ENCODE data around the gene ARRDC4.

The ARRDC4 gene, protein sequence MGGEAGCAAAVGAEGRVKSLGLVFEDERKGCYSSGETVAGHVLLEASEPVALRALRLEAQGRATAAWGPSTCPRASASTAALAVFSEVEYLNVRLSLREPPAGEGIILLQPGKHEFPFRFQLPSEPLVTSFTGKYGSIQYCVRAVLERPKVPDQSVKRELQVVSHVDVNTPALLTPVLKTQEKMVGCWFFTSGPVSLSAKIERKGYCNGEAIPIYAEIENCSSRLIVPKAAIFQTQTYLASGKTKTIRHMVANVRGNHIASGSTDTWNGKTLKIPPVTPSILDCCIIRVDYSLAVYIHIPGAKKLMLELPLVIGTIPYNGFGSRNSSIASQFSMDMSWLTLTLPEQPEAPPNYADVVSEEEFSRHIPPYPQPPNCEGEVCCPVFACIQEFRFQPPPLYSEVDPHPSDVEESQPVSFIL

DNA sequence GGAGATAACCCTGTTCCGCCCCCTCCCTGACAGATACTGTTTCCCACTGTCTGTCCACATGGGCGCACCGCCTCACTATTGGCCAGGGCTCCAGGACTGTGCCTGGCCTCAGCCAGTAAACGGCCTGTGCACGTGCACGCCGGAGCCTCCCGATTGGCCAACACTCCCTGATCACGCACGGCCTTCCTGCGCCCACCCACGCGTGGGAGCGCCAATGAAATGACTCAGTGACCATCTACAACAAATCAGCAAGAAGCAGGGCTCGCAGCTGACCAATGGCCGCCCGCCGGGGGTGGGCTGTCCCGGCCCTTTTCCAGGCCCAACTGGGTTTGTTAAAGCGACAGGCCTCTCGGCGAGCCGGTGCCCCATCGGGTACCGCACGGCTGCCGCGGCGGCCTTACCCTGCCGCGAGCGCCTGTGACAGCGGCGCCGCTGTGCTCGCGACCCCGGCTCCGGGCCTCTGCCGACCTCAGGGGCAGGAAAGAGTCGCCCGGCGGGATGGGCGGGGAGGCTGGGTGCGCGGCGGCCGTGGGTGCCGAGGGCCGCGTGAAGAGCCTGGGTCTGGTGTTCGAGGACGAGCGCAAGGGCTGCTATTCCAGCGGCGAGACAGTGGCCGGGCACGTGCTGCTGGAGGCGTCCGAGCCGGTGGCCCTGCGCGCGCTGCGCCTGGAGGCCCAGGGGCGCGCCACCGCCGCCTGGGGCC lies at the start of gene ARRDC4:
Gene ARRDC4 (plus strand): TSS at position 340 of the 703 bp plus-strand sequence. CDS start 159 bp downstream, at position 499.
- DNase-seq (ENCODE audit: low read depth) = peak; percentile 100

DNA sequence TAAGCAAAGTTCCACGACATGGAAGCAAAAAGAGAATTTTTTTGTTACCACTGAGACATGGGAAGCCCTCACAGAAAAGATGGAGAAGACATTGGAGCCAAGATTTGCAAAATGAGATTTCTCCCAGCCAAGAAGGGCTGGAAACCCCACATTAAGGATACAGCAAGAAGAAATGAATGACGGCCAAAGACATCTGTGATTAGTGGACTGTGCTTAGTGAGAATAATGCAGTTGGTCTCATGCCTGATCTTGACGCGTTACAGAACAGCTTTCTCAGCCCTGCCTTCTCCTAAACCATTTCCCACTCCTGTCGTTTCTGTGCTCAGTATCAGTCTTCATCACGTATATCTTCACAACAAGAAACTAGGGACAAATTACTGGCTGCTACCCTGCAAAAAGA lies 45.8 kb upstream of the ARRDC4 start:
- no peak for DNase-seq (ENCODE audit: low read depth)

DNA sequence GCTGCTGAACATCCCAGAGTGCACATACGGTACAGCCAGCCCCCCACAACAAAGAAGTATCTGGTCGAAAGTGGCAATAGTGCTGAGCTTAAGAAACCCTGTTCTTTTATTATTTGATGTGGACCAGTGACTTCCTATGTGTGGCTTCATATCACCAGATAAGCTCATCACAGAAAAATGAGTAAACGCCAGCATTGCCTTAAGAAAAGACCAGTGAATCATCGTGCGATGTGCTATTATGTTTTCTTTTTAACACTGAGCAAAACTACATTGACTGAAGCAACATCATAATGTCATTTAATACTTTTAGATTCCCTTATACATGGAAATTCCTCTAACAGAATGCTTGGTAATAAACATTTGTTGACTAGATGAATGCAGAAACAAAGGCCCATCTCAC lies 45.2 kb upstream of the ARRDC4 start:
- no peak for DNase-seq (ENCODE audit: low read depth)

DNA sequence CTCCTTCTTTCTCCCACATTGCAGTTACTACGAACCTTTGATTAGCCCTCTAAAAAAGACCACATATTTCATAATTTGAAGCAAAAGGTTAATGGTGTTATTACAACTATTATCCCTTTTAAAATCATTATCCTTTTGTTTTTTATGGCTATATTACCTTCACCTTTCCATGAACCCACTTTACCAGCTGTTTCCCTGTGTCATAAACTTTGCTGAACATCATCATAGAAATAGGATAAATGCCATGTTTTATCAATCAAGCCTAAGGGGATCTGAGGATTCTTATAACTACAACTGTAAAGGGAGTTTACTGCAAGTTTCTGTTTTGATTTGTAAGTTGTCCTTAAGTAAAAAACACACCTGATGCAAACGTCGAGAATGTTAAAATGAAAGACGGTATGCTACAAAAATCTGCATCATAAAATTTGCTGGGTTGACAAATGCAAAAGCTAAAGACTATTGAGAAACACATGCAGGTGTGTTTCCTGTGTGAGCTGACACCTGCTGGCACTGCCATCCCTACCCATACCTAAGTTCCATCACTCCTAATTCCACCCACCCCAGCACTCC lies 39.1 kb upstream of the ARRDC4 start:
- DNase-seq (ENCODE audit: low read depth) = no peak

- DNase-seq (ENCODE audit: low read depth) = no peak
Measured at GRCh38 chr15:97929456-97930229, 30.9 kb upstream of the ARRDC4 start.

DNA sequence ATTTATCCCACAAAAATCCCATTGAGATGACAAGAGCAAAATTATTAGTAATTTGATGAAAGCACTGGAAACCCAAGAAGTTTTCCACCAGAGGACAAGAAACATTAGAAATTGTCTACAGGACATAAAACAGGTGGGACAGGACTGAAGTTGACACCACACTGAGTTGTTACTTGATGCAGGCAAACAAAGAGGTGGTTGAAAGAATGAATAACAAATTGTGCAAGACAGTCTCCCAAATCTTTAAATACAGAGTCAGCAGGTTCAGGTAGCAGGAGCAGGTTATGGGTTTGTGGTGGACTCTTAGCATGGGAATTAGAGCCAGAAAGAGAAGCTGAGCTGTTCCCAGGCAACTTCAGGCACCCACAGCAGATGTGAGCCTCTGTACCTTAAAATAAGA lies 30.3 kb upstream of the ARRDC4 start:
- DNase-seq (ENCODE audit: low read depth) = no peak

DNA sequence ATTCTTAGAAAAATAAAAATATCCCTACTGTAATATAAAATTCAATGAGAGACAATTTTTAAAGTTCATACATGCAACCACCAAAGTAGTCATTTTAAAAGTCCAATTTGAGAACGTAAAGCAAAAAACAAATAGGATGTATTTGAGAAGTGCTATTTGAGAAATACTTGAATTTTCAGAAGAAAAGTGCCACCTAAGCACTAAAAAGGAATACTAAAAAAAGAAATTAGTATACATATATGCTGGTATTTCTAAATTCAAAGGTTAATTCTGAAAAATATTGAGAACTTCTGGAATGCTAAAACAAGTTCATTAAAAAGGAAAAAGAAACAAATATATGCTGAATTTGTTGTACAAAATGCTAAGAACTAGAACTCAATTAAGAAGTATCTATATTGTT lies 29.2 kb upstream of the ARRDC4 start:
- DNase-seq (ENCODE audit: low read depth) = no peak

GRCh38 chr15:97933589-97933988 lies 26.9 kb upstream of the ARRDC4 start:
- DNase-seq (ENCODE audit: low read depth) = no peak

DNA sequence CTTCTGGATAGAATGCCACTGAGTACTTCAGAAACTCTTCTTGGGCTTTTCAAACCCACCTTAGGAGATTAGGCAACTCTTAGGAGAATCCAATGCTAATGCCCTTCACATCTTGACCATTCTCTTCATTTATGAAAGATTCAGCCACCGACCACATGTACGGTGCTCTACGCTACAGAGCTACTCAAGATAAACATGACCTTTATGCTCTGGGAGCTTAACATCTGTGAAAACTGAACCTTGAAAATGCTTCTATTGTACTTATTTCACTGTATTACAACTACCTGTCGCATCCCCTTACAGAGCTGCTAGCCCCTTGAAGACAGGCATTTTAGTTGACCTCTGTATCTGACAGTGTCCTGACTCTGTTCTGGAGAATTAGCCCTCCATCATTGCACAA lies 19.5 kb upstream of the ARRDC4 start:
- DNase-seq (ENCODE audit: low read depth) = no peak

- DNase-seq (ENCODE audit: low read depth) = no peak
Measured at GRCh38 chr15:97941572-97941971, 18.9 kb upstream of the ARRDC4 start.

DNA sequence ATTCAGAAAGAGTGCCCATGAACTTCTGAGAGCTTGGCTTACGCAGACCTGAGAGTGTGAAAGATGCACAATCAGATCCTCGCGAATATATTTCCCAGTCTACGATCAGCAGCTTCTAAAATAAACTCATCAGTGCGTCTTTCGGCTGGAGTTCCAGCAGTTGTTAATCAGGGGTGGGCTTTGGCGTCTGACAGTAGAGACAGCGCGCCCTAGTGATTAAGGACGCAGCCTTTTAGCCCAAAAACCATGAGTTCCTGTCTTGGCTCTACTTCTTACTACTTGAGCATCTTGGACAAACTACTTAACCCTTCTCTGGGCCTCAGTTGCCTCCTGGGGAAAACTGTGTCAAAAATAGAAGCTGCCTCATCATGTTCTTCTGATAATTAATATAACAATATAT lies 15.8 kb upstream of the ARRDC4 start:
- no peak for DNase-seq (ENCODE audit: low read depth)

DNA sequence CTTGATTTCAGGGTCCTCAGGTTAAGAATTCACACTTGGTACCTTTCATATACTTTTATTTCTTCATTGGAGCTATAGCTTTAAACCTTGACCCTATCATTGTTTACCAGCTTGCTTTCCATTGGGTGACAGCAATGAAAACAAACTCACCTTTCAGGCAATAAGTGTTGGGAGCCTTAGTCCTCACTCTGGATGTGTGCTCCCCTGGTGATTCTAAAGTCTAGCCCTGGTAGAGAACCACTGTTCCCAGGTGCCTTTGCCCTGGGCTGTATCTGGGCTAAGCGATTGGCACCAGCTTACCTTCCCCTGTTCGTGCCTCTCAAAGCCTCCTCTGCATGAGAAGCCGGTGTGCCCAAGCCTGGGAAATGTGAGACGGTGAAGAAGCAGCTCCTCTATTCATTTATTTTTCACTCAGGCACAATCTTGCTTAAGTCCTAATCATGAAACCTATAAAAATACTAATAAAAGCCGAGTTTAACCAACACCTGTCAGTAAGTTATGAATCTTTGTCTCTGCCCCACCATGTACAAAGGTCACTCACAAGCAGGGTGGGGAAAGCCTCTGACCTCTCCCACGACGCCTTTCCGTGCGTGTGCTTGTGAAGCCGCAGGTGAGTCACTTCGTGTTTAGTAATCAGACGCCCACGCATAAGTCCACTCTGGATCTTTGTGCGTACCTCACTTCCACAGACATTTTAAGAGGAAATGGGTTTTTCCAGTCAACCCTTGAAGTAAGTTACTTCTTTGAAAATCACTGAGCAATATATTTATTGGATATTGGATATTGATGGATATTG lies 12.8 kb upstream of the ARRDC4 start:
- DNase-seq (ENCODE audit: low read depth) = peak; percentile 7

- DNase-seq (ENCODE audit: low read depth) = no peak
Measured at GRCh38 chr15:97953254-97953653, 7.2 kb upstream of the ARRDC4 start.

DNA sequence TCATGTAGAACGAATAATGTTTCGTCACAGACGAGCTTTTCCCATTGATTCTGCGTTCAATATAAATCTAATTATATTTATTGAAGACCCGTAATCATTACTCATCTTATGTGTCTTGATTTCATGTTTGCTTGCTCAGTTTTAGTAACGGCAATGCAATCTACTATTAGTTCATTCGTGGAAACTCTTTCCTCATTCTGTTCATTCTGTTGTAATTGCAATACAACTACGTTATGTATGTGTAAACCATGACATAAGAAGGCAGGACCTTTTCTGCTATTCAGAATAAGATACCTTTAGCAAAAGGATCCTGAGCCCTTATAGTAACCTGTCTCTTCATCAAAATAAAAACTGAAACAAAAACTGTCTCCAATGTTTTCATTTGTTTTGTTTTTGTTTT lies 6.8 kb upstream of the ARRDC4 start:
- no peak for DNase-seq (ENCODE audit: low read depth)

- no peak for DNase-seq (ENCODE audit: low read depth)
Measured at GRCh38 chr15:97955035-97955434, 5.5 kb upstream of the ARRDC4 start.

GRCh38 chr15:97955529-97955928 lies 5.0 kb upstream of the ARRDC4 start:
- no peak for DNase-seq (ENCODE audit: low read depth)

DNA sequence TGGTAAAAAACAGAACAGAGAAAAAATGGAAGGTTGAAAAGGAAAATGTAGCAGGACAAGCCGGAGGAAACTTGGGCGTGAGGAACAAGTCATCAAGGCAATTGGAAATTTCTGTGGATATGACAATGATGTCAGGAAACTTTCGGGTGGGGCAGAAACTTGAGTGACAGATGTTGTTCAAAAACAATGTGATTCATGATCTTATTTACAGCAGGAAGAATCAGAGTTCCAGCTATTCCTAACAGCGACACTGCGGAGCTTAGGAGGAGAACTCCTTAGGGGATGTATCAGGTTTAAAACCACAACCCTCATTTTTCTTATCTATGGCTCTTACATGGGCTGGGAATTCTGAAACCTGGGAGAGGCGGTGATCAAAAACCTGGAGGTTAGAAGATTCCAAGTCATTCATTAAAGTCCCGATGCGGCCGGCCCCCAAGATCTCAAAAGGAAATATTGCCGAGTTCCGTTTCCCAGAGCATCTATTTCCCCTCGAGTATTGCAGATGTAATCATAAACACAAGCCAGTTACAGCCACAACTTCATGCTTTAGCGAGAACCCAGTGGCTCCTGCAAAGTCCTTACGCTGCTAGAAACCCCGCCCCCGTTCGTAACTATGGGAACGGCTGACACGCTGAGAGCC lies 659 bp upstream of the ARRDC4 start:
- no peak for DNase-seq (ENCODE audit: low read depth)

DNA sequence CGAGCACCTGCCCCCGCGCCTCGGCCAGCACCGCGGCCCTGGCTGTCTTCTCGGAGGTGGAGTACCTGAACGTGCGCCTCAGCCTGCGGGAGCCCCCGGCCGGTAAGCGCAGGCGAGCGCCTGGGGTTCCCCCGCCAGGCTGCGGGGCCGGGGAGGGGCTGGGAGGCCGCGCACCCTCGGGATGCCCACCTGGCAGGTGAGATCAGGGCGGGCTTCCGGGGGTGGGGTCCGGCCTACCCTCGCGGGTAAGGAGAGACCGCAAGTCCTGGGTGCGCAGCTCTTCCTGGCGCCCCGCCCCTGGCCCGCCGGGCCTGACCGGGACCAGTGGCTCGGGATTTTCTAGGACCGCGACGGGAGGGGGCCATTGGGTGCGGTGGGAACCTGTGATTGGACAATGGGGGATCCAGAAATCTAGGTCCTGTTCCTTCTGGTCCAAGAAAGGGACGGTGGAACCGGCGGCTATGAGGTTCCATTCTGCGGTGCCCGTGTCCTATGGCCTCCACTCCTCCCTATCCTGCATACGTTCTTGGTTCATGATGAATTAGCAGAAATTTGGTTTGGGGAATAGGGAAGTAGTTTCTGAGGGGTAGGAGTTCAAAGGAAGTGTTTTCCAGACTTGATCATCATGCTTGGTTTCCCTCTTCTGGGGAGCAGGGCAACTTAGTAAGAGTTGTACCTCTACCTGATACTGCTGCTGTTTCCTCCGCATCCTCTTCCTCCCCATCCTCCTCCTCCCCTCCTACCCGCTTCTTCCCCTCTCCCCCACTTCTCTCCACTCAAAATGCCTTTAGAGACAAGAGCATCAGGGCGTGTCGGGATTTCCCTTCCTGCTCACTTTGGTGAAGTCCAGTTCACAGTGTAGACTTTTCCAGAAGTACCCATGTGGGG lies 808 bp downstream of the ARRDC4 start:
- no peak for DNase-seq (ENCODE audit: low read depth)

GRCh38 chr15:97962263-97962662 lies 1.8 kb downstream of the ARRDC4 start:
- no peak for DNase-seq (ENCODE audit: low read depth)

DNA sequence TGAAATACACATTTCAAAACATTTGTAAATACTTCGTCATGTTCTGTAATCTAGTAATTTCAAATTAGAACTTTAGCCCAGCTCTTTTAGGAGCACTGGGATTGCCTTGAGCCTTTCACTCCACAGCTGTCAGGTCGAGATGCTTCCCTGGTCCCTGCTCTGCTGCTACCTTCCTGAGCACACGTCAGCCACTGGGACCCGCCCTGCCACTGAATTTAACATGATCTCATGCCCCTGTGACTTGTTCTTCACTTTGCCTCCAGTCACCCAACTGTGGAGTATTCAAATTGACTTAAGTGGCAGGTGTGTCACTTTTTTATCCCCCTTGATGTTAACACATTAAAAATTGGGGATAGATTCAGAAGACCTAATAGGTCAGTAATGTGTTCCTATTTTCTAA lies 3.3 kb downstream of the ARRDC4 start:
- no peak for DNase-seq (ENCODE audit: low read depth)
